HG02798 (cell line): Measurements from ENCODE around the gene FBLN2.

Source experiments
- ATAC-seq: cut with Tn5 transposase; IDR thresholded peaks from one replicate; pipeline ENCODE4 v1.9.1; 2021; ENCODE audit warnings: mild to moderate bottlenecking; ENCODE audit not compliant: unreplicated experiment, poor library complexity

Gene FBLN2

GRCh38 chr3:13575459-13576061, 26.6 kb downstream of the FBLN2 start:
- ATAC-seq: no peak

GRCh38 chr3:13577181-13578121, 28.5 kb downstream of the FBLN2 start:
- ATAC-seq: no peak

DNA sequence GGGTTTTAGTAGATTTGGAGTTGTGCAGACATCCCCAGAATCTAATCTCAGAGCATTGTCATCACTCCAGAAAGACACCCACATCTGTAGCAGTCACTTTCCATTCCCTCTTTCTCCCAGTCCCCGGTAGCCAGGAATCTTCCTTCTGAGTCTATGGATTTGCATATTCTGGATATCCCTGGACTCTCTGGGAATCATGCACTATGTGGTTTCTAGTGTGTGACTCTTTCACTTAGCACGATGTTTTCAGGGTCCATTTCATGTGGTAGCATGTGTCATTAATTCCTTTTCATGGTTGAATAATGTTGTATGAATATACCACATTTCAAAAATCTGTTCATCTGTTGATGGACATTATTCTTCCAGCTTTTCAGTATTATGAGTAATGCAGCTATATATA, 29.3 kb downstream of the FBLN2 start:
- ATAC-seq: no peak

DNA sequence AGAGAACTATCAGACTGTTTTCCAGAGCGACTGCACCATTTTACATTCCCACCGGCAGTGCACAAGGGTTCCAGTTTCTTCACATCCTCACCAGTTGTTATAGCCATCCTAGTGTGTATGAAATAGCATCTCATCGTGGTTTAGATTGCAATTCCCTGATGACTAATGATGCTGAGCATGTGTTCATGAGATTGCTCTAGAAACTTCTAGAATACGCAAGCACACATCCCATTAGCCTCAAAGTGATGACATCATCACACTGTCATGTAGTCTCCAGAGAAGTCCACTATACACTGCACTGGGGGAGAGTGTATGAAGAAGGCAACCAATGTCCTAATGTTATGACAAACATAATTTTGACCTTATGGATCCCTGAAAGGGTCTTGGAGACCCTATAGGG, 30.1 kb downstream of the FBLN2 start:
- ATAC-seq: no peak

GRCh38 chr3:13580256-13581023, 31.5 kb downstream of the FBLN2 start:
- no peak for ATAC-seq

DNA sequence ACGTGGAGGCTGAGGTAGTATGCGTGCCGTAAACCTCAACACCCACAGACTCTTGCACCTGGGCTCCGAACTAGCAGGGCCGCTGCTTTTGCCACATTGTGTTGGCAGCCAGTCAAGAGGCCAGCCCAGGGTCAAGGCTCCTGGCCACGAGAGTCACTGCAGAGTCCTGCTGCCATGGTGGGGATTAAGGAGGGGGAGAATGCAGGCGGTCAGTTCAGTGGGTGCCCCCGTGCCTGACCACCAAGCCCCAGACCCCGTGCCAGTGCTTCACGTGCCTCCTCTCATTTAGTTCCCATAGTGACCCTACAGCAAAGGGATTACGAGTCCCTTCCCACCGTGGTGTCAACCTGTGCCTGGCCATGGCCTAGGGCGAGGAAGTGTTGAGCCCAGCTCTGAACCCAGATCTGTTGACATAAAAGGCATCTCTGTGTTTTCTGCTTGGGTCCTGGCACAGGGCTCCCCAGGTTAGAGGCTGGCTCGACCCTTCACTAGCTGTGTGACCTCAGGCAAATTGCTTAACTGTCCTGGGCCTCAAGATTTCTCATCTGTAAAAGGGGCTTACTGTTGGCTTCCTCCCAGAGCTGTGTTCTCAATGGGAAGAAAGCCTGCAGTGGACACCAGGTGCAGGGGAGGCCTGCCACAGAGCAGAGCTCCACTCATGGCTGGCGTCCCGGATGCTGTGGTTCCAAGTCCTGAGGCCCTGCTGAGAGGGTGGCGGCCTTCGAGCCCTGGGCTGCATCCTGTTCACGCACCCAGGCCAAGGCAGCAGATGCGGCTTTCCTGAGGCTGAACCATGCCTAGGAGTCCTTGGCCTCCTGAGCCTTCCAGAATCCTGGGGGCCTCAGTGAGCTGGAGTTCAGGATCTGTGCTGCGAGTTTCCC, 32.8 kb downstream of the FBLN2 start:
- ATAC-seq: no peak

DNA sequence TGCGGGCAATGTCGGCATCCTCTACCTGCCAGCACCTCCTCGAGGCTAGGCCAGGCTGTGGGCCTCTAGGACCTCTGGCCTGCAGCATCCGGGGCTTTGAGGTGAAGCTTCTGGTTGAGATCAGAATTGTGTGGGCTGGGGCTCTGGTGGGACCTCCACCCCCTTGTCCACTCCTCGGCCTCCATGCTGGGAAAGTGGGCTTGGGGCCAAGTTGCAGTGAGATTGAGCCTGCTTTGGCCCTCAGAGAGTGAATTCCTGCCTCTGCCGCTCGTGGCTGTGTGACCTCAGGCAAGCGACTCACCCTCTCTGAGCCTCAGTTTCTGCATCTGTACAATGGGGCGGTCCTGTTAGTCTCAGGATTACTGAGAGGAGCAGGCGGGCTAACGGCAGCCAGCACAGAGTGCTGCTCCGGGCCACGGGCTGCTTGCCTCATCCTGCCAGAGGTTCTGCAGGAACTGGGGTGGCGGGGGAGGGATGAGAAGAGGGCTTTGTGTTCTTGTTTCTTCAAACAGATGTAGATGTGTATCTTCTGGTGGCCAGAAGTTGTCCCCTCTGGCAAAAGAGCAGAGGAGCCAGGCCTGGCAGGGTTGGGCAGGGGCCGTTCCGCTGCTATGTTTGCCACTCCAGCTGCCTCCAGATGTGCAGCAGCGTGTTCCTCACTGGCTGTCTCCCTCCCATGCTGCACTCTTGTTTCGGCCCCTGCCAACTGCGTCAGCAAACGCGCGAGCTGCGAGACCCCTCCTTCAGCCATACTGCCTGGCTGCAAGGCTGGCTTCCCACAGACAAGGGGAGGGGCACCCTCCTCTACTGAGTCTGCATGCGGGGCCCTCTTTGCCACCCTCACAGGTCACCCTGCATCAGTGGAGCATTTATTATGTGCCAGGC, 33.7 kb downstream of the FBLN2 start:
- ATAC-seq: no peak

- ATAC-seq: no peak
These were observed 34.6 kb downstream of the FBLN2 start for GRCh38 chr3:13583251-13584180.

- ATAC-seq: no peak
These were observed 35.5 kb downstream of the FBLN2 start for GRCh38 chr3:13584427-13584891.

DNA sequence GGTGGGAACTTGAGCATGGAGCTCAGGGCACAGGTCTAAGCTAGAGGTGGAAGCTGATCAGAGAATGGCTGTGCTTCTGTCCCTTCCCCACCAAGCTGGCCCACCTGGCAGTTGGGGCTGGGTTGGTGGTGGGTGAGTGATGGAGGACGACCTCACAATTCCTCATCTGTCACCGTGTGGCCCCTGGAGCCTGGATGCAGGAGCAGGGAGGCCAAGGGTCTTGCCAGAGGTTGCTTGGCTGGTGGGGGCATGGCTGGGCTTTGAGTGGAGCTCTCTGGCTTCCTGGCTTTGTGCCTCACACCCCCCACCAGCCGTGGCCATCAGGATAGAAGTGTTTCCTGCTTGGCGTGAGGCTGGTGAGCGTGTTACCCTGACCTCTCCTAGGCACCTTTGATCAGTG, 36.0 kb downstream of the FBLN2 start:
- no peak for ATAC-seq

DNA sequence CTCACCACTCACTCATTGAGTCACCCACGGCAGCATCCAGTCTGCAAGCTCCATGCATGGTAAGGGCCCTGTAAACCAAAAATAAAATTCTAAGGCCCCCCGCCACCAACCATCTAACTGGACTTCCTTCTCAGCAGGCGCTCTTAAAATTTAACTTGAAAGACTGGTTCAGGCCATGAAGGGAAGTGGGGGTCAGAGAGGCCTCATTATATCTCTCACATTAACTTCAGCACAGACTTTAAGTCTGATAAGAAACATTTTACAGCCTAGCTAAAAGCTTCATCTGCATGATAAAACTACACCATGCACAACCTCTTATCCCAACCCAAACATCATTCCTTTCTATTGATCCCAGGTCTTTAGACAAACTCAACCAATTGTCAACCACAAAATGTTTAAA, 38.5 kb downstream of the FBLN2 start:
- ATAC-seq: no peak

- no peak for ATAC-seq
These were observed 39.3 kb downstream of the FBLN2 start for GRCh38 chr3:13588221-13588701.

- ATAC-seq: no peak
These were observed 40.1 kb downstream of the FBLN2 start for GRCh38 chr3:13588993-13589392.

- ATAC-seq: no peak
These were observed 42.1 kb downstream of the FBLN2 start for GRCh38 chr3:13590841-13591520.

DNA sequence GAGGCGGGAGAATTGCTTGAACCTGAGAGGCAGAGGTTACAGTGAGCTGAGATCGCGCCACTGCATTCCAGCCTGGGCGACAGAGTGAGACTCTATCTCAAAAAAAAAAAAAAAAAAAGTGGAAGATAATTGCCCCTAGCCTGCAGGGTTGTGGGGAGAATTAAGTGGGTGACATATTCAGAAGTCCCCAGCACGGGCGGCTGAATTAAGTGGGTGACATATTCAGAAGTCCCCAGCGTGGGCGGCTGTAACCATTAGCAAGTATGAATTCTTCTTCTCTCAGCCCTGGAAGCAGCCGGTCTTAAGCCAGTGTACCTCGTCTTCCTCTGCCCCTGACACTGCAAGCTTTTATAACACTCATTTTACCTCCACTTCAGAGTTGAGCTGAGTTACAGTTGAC, 44.7 kb downstream of the FBLN2 start:
- ATAC-seq: no peak

- no peak for ATAC-seq
These were observed 45.2 kb downstream of the FBLN2 start for GRCh38 chr3:13594146-13594545.

- no peak for ATAC-seq
These were observed 46.1 kb downstream of the FBLN2 start for GRCh38 chr3:13594991-13595421.
